KBM-7 (cell line): Measurements from ENCODE around the gene YBX1.
"Not testable (repeated sequence)": the region's sequence is repeated elsewhere in the genome, so short reads cannot be mapped to it uniquely, and the experiment has no call there.

Experiments used
- DNase-seq: peaks from one replicate; pipeline ENCODE4 v3.0.0-alpha.2; 2015
- in situ Hi-C: fragments of 300-500 bp; cut with MboI; formaldehyde crosslinking; loops from 2 replicates; pipeline ENCODE4 v1.14.3; 2020; ENCODE audit warnings: low sequenced_read_pairs, low pct_unique_long_range_greater_than_20kb, mixed read lengths

The YBX1 gene

GRCh38 chr1:42681741-42682483 is at the start of gene YBX1:
Gene YBX1 (plus strand): TSS chr1:42682418. CDS start chr1:42682566, 148 bp downstream.
- peak; percentile 99 for DNase-seq
- in situ Hi-C loops, result no loop called here

GRCh38 chr1:42639116-42639515 is 43.1 kb upstream of the YBX1 start:
- no peak for DNase-seq
- in situ Hi-C loops, result no loop called here

- no peak for DNase-seq
- in situ Hi-C loops, result no loop called here
Measured at GRCh38 chr1:42646056-42646455, 36.2 kb upstream of the YBX1 start.

- in situ Hi-C loops, result no loop called here
- peak; percentile 19 for DNase-seq
Measured at GRCh38 chr1:42657201-42657600, 25.0 kb upstream of the YBX1 start.

GRCh38 chr1:42657981-42658876 is 24.0 kb upstream of the YBX1 start, which contains the start of gene PPIH:
Gene PPIH (plus strand): TSS chr1:42658423. CDS start chr1:42658447, 24 bp downstream.
- in situ Hi-C loops, result no loop called here
- peak; percentile 96 for DNase-seq

- DNase-seq, result no peak
- in situ Hi-C loops, result no loop called here
Measured at GRCh38 chr1:42658877-42659337, 23.3 kb upstream of the YBX1 start.

- no peak for DNase-seq
Measured at GRCh38 chr1:42660907-42661500, 21.2 kb upstream of the YBX1 start.

GRCh38 chr1:42669936-42670335 is 12.3 kb upstream of the YBX1 start:
- in situ Hi-C loops, result no loop called here

More at GRCh38 chr1:42660907-42661500, 21.2 kb upstream of the YBX1 start:
- in situ Hi-C loops, result no loop called here

GRCh38 chr1:42670425-42670824 is 11.8 kb upstream of the YBX1 start:
- DNase-seq, result no peak
- in situ Hi-C loops, result no loop called here

More at GRCh38 chr1:42669936-42670335, 12.3 kb upstream of the YBX1 start:
- DNase-seq, result no peak

GRCh38 chr1:42674214-42674613 is 8.0 kb upstream of the YBX1 start:
- no peak for DNase-seq
- in situ Hi-C loops, result no loop called here

GRCh38 chr1:42674682-42675081 is 7.5 kb upstream of the YBX1 start:
- in situ Hi-C loops, result no loop called here
- DNase-seq, result no peak

- in situ Hi-C loops, result no loop called here
- DNase-seq, result no peak
Measured at GRCh38 chr1:42675467-42675866, 6.8 kb upstream of the YBX1 start.

- in situ Hi-C loops, result no loop called here
- DNase-seq, result no peak
Measured at GRCh38 chr1:42676534-42677087, 5.6 kb upstream of the YBX1 start.

- in situ Hi-C loops, result no loop called here
- DNase-seq, result no peak
Measured at GRCh38 chr1:42679364-42679983, 2.7 kb upstream of the YBX1 start.

- in situ Hi-C loops, result no loop called here
- DNase-seq, result no peak
Measured at GRCh38 chr1:42680055-42680454, 2.2 kb upstream of the YBX1 start.

- in situ Hi-C loops, result no loop called here
- peak; percentile 55 for DNase-seq
Measured at GRCh38 chr1:42680921-42681683, 1.1 kb upstream of the YBX1 start.

- DNase-seq, in situ Hi-C loops: not testable (repeated sequence)
Measured at GRCh38 chr1:42682484-42682738, 193 bp downstream of the YBX1 start.

- in situ Hi-C loops, result no loop called here
- DNase-seq, result peak; percentile 62
Measured at GRCh38 chr1:42682739-42683531, 717 bp downstream of the YBX1 start.
